Tibial artery (tissue), 4 donors: Measurements from ENCODE around the gene EXOC6.
"Not testable (repeated sequence)": the region's sequence is repeated elsewhere in the genome, so short reads cannot be mapped to it uniquely, and the experiment has no call there.

Experiments used
- DNase-seq, 2 donors: peaks; one replicate each; pipeline ENCODE4 v3.0.0-alpha.2; 2019
- H3K27ac ChIP-seq, 2 donors: fragments of 200-600 bp; sonication (generic) in 1 of 2; 1 replicate in 1 of 2; 2 replicates in 1 of 2; pipeline ENCODE4 v1.5.1; 2018 to 2019; ENCODE audit warnings: mild to moderate bottlenecking in 1 of 2
- H3K27me3 ChIP-seq, 2 donors: fragments of 200-600 bp; sonication (generic) in 1 of 2; one replicate each; pipeline versions ENCODE4 v1.5.1 to v1.6.0; 2016 to 2019
- H3K36me3 ChIP-seq, 3 donors: fragments of 200-600 bp; sonication (generic) in 2 of 3; one replicate each; pipeline ENCODE4 v1.5.1; 2016 to 2019; ENCODE audit warnings: mild to moderate bottlenecking in 2 of 3
- H3K4me1 ChIP-seq, 4 donors: fragments of 200-600 bp; sonication (generic) in 2 of 4; 1 replicate in 3 of 4; 2 replicates in 1 of 4; pipeline ENCODE4 v1.5.1; 2016 to 2019
- H3K4me3 ChIP-seq, 2 donors: fragments of 200-600 bp; sonication (generic) in 1 of 2; 1 replicate in 1 of 2; 2 replicates in 1 of 2; pipeline ENCODE4 v1.5.1; 2018 to 2019; ENCODE audit warnings: mild to moderate bottlenecking in 2 of 2
- H3K9me3 ChIP-seq, 3 donors: fragments of 200-600 bp; sonication (generic) in 1 of 3; one replicate each; pipeline ENCODE4 v1.5.1; 2016 to 2019
- intact Hi-C: fragments of 100-400 bp; cut with DNase I; formaldehyde crosslinking; loops from one replicate; pipeline ENCODE4 v1.15.0; 2023; ENCODE audit warnings: low total_unique reads
- TF ChIP-seq, protein P1 (sequence below), 2 experiments: fragments of 200-600 bp in 1 of 2; fragments of 450-650 bp in 1 of 2; IDR thresholded peaks; one replicate each; pipeline ENCODE4 v1.5.1; 2017 to 2019; ENCODE audit warnings: antibody characterized with exemption in 2 of 2, mild to moderate bottlenecking in 1 of 2, moderate library complexity in 1 of 2

Gene EXOC6

DNA sequence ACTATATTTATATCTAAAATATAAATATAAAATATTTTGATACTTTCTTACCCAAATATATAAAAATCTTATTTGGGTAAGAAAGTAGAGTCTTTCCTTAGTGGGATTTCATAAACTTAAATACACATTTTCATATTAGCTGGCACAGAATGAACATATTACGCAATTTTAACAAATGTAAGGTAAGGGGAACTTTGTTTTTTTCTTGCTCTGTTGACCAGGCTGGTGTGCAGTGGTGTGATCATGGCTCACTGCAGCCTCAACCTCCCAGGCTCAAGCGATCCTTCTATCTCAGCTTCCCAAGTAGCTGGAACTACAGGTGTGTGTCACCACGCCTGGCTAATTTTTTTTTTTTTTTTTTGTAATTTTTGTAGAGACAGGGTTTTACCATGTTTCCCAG is 243.6 kb downstream of the EXOC6 start:
- intact Hi-C loops, result no loop called here
- no peak for DNase-seq
- TF ChIP-seq, protein P1, sequence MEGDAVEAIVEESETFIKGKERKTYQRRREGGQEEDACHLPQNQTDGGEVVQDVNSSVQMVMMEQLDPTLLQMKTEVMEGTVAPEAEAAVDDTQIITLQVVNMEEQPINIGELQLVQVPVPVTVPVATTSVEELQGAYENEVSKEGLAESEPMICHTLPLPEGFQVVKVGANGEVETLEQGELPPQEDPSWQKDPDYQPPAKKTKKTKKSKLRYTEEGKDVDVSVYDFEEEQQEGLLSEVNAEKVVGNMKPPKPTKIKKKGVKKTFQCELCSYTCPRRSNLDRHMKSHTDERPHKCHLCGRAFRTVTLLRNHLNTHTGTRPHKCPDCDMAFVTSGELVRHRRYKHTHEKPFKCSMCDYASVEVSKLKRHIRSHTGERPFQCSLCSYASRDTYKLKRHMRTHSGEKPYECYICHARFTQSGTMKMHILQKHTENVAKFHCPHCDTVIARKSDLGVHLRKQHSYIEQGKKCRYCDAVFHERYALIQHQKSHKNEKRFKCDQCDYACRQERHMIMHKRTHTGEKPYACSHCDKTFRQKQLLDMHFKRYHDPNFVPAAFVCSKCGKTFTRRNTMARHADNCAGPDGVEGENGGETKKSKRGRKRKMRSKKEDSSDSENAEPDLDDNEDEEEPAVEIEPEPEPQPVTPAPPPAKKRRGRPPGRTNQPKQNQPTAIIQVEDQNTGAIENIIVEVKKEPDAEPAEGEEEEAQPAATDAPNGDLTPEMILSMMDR (IDR thresholded peaks at IDR 0.05), result no peak
- H3K4me3 ChIP-seq, result no peak overlapping the region
- H3K27ac ChIP-seq, result no peak overlapping the region
- H3K4me1 ChIP-seq, result no peaks in the 10 kb centered on the region
- no peaks in the 10 kb centered on the region for H3K36me3 ChIP-seq
- no peaks in the 10 kb centered on the region for H3K27me3 ChIP-seq
- H3K9me3 ChIP-seq, result no peaks in the 10 kb centered on the region

DNA sequence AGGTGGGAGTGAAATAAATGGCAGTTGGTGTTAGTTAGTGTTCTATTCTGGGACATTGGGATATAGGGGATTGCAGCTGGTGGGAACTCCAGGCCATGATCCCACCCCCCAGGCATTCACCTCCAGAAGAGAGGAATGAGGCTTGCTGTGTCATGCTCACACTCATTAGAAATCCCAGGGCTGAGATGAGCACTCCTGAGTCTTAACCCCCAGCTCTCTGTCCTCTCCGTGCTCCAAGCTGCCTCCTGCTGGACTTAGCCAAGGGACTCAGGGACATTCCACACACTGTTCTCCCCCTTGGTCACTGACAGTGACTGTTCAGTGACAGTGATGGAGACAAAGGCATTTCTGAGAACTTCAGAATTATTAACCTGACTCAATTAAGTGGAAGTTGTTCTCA is 246.9 kb downstream of the EXOC6 start:
- intact Hi-C loops, result no loop called here
- Histone ChIP-seq H3K27ac (no peak overlapping the region), H3K9me3 (no peaks in the 10 kb centered on the region), H3K4me1 (no peaks in the 10 kb centered on the region), H3K36me3 (no peaks in the 10 kb centered on the region), H3K27me3 (no peaks in the 10 kb centered on the region), H3K4me3 (no peak overlapping the region)
- TF ChIP-seq, protein P1 (IDR thresholded peaks at IDR 0.05), result no peak
- no peak for DNase-seq

GRCh38 chr10:93096901-93097300 is 248.6 kb downstream of the EXOC6 start:
- Histone ChIP-seq H3K4me1 (no peaks in the 10 kb centered on the region), H3K9me3 (no peaks in the 10 kb centered on the region), H3K4me3 (no peak overlapping the region), H3K36me3 (no peaks in the 10 kb centered on the region), H3K27ac (no peak overlapping the region), H3K27me3 (no peaks in the 10 kb centered on the region)
- intact Hi-C loops, result no loop called here
- TF ChIP-seq, protein P1 (IDR thresholded peaks at IDR 0.05), result no peak
- no peak for DNase-seq

DNA sequence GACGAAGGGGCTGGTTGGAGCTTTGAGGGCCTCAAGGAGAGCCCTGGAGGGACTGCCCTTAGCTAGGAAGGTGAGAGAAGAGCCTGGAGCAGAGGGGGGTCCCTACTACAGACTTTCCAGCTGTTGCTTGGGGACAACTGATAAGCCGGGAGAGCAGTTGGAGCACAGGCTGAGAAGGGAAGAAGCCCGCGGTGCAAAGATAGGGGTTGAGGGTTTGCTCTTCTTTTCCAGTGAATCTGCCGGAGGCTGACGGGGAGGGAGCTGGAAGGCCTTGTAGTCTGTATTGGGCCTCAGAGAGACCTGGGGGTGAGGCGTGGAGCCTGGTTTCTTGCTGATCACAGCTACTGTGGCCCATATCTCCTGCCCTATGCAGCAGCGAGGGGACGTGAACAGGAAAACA is 249.1 kb downstream of the EXOC6 start:
- intact Hi-C loops, result no loop called here
- Histone ChIP-seq H3K9me3 (no peaks in the 10 kb centered on the region), H3K4me1 (no peaks in the 10 kb centered on the region), H3K36me3 (no peaks in the 10 kb centered on the region), H3K4me3 (no peak overlapping the region), H3K27me3 (no peaks in the 10 kb centered on the region), H3K27ac (no peak overlapping the region)
- TF ChIP-seq, protein P1 (IDR thresholded peaks at IDR 0.05), result no peak
- no peak for DNase-seq

DNA sequence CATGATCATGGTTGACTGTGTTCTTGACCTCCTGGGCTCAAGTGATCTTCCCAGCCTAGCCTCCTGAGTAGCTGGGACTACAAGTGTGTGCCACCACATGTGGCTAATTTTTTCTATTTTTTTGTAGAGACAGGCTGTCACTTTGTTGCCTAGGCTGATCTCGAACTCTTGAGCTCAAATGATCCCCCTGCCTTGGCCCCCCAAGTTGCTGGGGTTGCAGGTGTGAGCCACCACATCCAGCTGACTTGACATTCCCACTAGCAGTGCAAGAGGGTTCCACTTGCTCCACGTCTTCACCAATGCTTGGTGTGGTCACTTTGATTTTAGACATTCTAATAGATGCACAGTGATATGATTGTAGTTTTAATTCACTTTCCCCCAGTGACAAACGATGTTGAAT is 250.5 kb downstream of the EXOC6 start:
- H3K4me3 ChIP-seq, result no peak overlapping the region
- no peak for DNase-seq
- H3K27ac ChIP-seq, result no peak overlapping the region
- intact Hi-C loops, result no loop called here
- H3K9me3 ChIP-seq, result no peaks in the 10 kb centered on the region
- H3K27me3 ChIP-seq, result no peaks in the 10 kb centered on the region
- TF ChIP-seq, protein P1 (IDR thresholded peaks at IDR 0.05), result no peak
- H3K36me3 ChIP-seq, result no peaks in the 10 kb centered on the region
- H3K4me1 ChIP-seq, result no peaks in the 10 kb centered on the region

DNA sequence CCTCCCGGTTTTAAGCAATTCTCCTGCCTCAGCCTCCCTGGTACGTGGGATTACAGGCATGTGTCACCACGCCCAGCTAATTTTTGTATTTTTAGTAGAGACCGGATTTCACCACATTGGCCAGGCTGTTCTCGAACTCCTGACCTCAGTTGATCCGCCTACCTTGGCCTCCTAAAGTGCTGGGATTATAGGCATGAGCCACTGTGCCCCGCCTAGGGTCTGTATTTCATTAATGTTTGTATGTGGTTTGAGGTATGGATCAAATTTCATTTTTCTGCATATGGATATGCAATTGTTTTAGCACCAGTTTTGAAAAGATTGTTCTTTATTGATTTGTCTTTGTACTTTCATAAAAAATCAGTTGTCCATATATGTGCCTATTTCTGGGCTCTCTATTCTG is 251.3 kb downstream of the EXOC6 start:
- no peak for DNase-seq
- intact Hi-C loops, result no loop called here
- TF ChIP-seq, protein P1 (IDR thresholded peaks at IDR 0.05), result no peak
- Histone ChIP-seq H3K27ac (no peak overlapping the region), H3K36me3 (no peaks in the 10 kb centered on the region), H3K9me3 (no peaks in the 10 kb centered on the region), H3K4me3 (no peak overlapping the region), H3K4me1 (no peaks in the 10 kb centered on the region), H3K27me3 (no peaks in the 10 kb centered on the region)

GRCh38 chr10:93101148-93101547 is 252.8 kb downstream of the EXOC6 start:
- H3K4me3 ChIP-seq, H3K9me3 ChIP-seq, intact Hi-C loops, H3K36me3 ChIP-seq, H3K4me1 ChIP-seq, DNase-seq, H3K27me3 ChIP-seq, H3K27ac ChIP-seq: not testable (repeated sequence)
